ENCODE measurements around the gene CNTNAP2. TPM values are rescaled to one million over a fixed set of nuclear protein-coding genes. Genes with fewer than 3 reads are reported as not detected.

The CNTNAP2 gene
- total and polyA plus RNA-seq, 2 of the 4 experiments (the other 2 are of a cell fraction) = not detected

- H2AK9ac ChIP-seq (replicated peaks; ENCODE audit: low read depth, low read length, poor library complexity) = no peak overlapping the region
- no peaks in the 10 kb centered on the region for H3K9me1 ChIP-seq (ENCODE audit: insufficient read depth, low read length)
- no peak overlapping the region for H3K4ac ChIP-seq (ENCODE audit: low read depth, low read length)
- no TSS peak for BruUV-seq (replicated peaks)
- no peak overlapping the region for H4K91ac ChIP-seq (ENCODE audit: insufficient read depth, low read depth, low read length)
- H3K18ac ChIP-seq (ENCODE audit: low read depth, low read length) = no peak overlapping the region
- no peak overlapping the region for H3K4me3 ChIP-seq (ENCODE audit: insufficient read depth, low read depth, low read length)
- no peak overlapping the region for H3K23ac ChIP-seq (ENCODE audit: low read depth, low read length)
- no peak overlapping the region for H2AK5ac ChIP-seq (ENCODE audit: low read depth, low read length)
- H4K20me1 ChIP-seq (ENCODE audit: insufficient read depth, low read length) = no peaks in the 10 kb centered on the region
- in situ Hi-C loops (cut with MboI; ENCODE audit: low sequenced_read_pairs) (no loop called here), dilution Hi-C loops (cut with HindIII; ENCODE audit: low sequenced_read_pairs, unreplicated experiment) (no loop called here), intact Hi-C loops (cut with micrococcal nuclease) (no loop called here)
- CTCF ChIA-PET = no interaction called here
- POLR2A ChIA-PET (ENCODE audit: unreplicated experiment) = no interaction called here
- H3K4me1 ChIP-seq (ENCODE audit: control insufficient read depth, insufficient read depth, low read length) = no peaks in the 10 kb centered on the region
- H2BK20ac ChIP-seq (ENCODE audit: low read depth, low read length) = no peak overlapping the region
- no peak overlapping the region for H2BK15ac ChIP-seq (ENCODE audit: low read depth, low read length)
- H3K14ac ChIP-seq (replicated peaks; ENCODE audit: low read depth, low read length) = no peak overlapping the region
- no peak overlapping the region for H3K4me2 ChIP-seq (ENCODE audit: low read depth, low read length)
- H3K9ac ChIP-seq (ENCODE audit: low read depth, low read length) = no peak overlapping the region
- no peaks in the 10 kb centered on the region for H3K27me3 ChIP-seq (ENCODE audit: control insufficient read depth, insufficient read depth, low read length)
- no peak overlapping the region for H3K27ac ChIP-seq (ENCODE audit: insufficient read depth, low read length)
- ATAC-seq (ENCODE audit: low read depth) = no peak
- no peak overlapping the region for H2BK5ac ChIP-seq (ENCODE audit: low read depth, low read length, poor library complexity, severe bottlenecking)
- H4K8ac ChIP-seq (ENCODE audit: low read depth in 2 of 2, low read length in 2 of 2) = no peak overlapping the region
- H3K79me1 ChIP-seq (ENCODE audit: low read depth in 1 of 2, low read length in 2 of 2) = no peaks in the 10 kb centered on the region
- no peak overlapping the region for H2AFZ ChIP-seq (replicated peaks; ENCODE audit: low read length, poor library complexity)
- no CpG with 5 or more reads among the region's 1 CpG for WGBS, 2 experiments (ENCODE audit: extremely low coverage in 2 of 2, insufficient read length in 1 of 2)
- no peak for DNase-seq
- no peak overlapping the region for H2BK120ac ChIP-seq (ENCODE audit: low read depth, low read length)
- no peak overlapping the region for H3K56ac ChIP-seq (ENCODE audit: extremely low read depth, insufficient read depth, low read length)
- H3K36me3 ChIP-seq (ENCODE audit: control insufficient read depth, insufficient read depth, low read length) = no peaks in the 10 kb centered on the region
- no peak for TF ChIP-seq CTCF (conservative IDR thresholded peaks at IDR 0.05; ENCODE audit: low read depth, low read length)
- TF ChIP-seq MAZ (IDR thresholded peaks at IDR 0.05; ENCODE audit: borderline replicate concordance, low read depth, low read length) = no peak
- TF ChIP-seq CEBPB (IDR thresholded peaks at IDR 0.05; ENCODE audit: low read depth, low read length) = no peak
- no peak for TF ChIP-seq CHD1 (IDR thresholded peaks at IDR 0.05; ENCODE audit: low read depth, low read length)
- TF ChIP-seq USF2 (IDR thresholded peaks at IDR 0.05; ENCODE audit: low read depth, low read length) = no peak
- TF ChIP-seq MAFK (IDR thresholded peaks at IDR 0.05; ENCODE audit: low read depth, low read length) = no peak
- TF ChIP-seq NFE2L2 (IDR thresholded peaks at IDR 0.05; ENCODE audit: low read depth, low read length) = no peak
- no peak for TF ChIP-seq RAD21 (IDR thresholded peaks at IDR 0.05; ENCODE audit: low read length)
- TF ChIP-seq BHLHE40 (IDR thresholded peaks at IDR 0.05; ENCODE audit: low read depth, low read length) = no peak
- TF ChIP-seq SMC3 (IDR thresholded peaks at IDR 0.05; ENCODE audit: low read depth, low read length) = no peak
- TF ChIP-seq MXI1 (IDR thresholded peaks at IDR 0.05; ENCODE audit: borderline replicate concordance, low read depth, low read length) = no peak
- no peak for TF ChIP-seq RFX5 (IDR thresholded peaks at IDR 0.05; ENCODE audit: low read depth, low read length)
- TF ChIP-seq POLR2A (IDR thresholded peaks at IDR 0.05; ENCODE audit: low read depth, low read length) = no peak
- no peak for TF ChIP-seq ELK1 (IDR thresholded peaks at IDR 0.05; ENCODE audit: borderline replicate concordance, low read depth, low read length)
- no peak for TF ChIP-seq FOS (IDR thresholded peaks at IDR 0.05; ENCODE audit: low read depth, low read length)
- no peak for TF ChIP-seq RCOR1 (IDR thresholded peaks at IDR 0.05; ENCODE audit: insufficient replicate concordance, low read length)
- no peak overlapping the region for H4K5ac ChIP-seq (ENCODE audit: low read depth, low read length)
- peaks cover 3% of the 10 kb centered on the region for H3K9me3 ChIP-seq (ENCODE audit: control insufficient read depth, insufficient read depth, low read length)
Observed at GRCh38 chr7:146754385-146754784, 637.8 kb downstream of the CNTNAP2 start.
